Smooth muscle cell (in vitro differentiated cells): ENCODE results near the gene RIC3. TPM values are rescaled to one million over a fixed set of nuclear protein-coding genes. Genes with fewer than 3 reads are reported as not detected.

Source experiments
- DNase-seq: peaks from one replicate; lab custom pipeline; 2025; ENCODE audit not compliant: unreplicated experiment; lab: John Stamatoyannopoulos, UW
- H2AFZ ChIP-seq: fragments of 200-600 bp; sonication (generic); 2 replicates; pipeline ENCODE4 v1.6.0; 2016; ENCODE audit warnings: antibody characterized with exemption, low read depth, mild to moderate bottlenecking
- H3F3A ChIP-seq: fragments of 200-600 bp; sonication (generic); 2 replicates; pipeline ENCODE4 v1.6.0; 2017; ENCODE audit warnings: antibody characterized with exemption, low read depth
- H3K27ac ChIP-seq: fragments of 200-600 bp; sonication (generic); 2 replicates; pipeline ENCODE4 v1.5.1; 2016; ENCODE audit warnings: low read depth, mild to moderate bottlenecking
- H3K27me3 ChIP-seq: fragments of 200-600 bp; sonication (generic); 2 replicates; pipeline ENCODE4 v1.6.1; 2016; ENCODE audit warnings: low read depth, mild to moderate bottlenecking
- H3K36me3 ChIP-seq: fragments of 200-600 bp; sonication (generic); 2 replicates; pipeline ENCODE4 v1.5.1; 2016; ENCODE audit warnings: low read depth
- H3K4me1 ChIP-seq: fragments of 200-600 bp; sonication (generic); 2 replicates; pipeline ENCODE4 v1.5.1; 2016; ENCODE audit warnings: low read depth
- H3K4me2 ChIP-seq: fragments of 200-600 bp; sonication (generic); 2 replicates; pipeline ENCODE4 v1.6.0; 2016; ENCODE audit warnings: mild to moderate bottlenecking
- H3K4me3 ChIP-seq: fragments of 200-600 bp; sonication (generic); 2 replicates; pipeline ENCODE4 v1.5.1; 2016; ENCODE audit warnings: mild to moderate bottlenecking
- H3K79me2 ChIP-seq: fragments of 200-600 bp; sonication (generic); 2 replicates; pipeline ENCODE4 v1.6.0; 2016; ENCODE audit warnings: low read depth, mild to moderate bottlenecking
- H3K9ac ChIP-seq: fragments of 200-600 bp; sonication (generic); 2 replicates; pipeline ENCODE4 v1.6.0; 2016; ENCODE audit warnings: low read depth
- H3K9me3 ChIP-seq: fragments of 200-600 bp; sonication (generic); replicated peaks from 2 replicates; pipeline ENCODE4 v1.5.1; 2016; ENCODE audit warnings: low read depth
- H4K20me1 ChIP-seq: fragments of 200-600 bp; sonication (generic); 2 replicates; pipeline ENCODE4 v1.6.0; 2016; ENCODE audit warnings: low read depth
- WGBS: methylation state at CpG from one replicate; pipeline ENCODE4 v1.1.7; 2016; ENCODE audit warnings: low lambda C conversion rate; 5-methylcytosine and 5-hydroxymethylcytosine counted together
- polyA plus RNA-seq: library from polyadenylated mRNA; unstranded; fragments of >200 nt; fragmentation: Nextera tagmentation; extraction: Ambion mirVana; gene quantifications from 2 replicates; pipeline ENCODE4 v1.2.1, GENCODE V29; 2016
- total RNA-seq: library from RNA; depleted of rRNA; stranded (reverse); fragments of >200 nt; gene quantifications from 2 replicates; pipeline ENCODE4 v1.2.3, GENCODE V29; 2014
- TF ChIP-seq, protein P1 (sequence below): fragments of 200-600 bp; sonication (generic); IDR thresholded peaks from 2 replicates; pipeline ENCODE4 v1.5.1; 2017; ENCODE audit warnings: borderline replicate concordance, mild to moderate bottlenecking, antibody characterized with exemption; ENCODE audit not compliant: insufficient read depth, poor library complexity, severe bottlenecking

RIC3 gene
- total and polyA plus RNA-seq, 2 experiments from 2014 or later, result 0.35 to 3.1 TPM

DNA sequence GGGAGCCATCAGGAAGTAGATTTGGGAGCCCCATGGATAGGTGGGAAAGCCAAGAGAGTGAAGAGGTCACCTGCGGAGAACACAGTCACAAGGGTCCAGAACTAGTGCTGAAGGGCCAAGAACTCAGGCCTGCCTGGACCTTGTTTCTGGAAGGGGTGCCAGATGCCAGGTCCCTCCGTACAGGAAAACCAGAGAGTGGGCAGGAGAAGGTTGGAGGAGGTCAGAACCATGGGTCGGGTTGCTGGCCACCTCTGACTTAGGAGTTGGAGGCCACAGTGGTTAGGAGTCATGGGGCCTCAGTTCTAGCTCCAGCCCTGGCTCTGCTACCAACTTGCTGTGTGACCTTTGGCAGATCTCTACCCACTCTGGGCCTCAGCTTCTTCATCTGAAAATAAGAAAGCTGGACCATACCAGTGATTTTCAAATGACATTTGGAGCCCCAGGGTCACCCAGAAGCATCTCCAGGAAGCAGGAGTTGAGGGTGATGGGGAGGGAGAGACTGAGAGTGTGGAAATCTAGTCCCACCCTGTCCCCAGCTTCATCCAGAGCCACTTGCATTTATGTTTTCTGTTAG lies 108.6 kb downstream of the RIC3 start:
- H3K79me2 ChIP-seq, result no peaks in the 10 kb centered on the region
- no peak for DNase-seq
- no peak overlapping the region for H3K9ac ChIP-seq
- TF ChIP-seq, protein P1, sequence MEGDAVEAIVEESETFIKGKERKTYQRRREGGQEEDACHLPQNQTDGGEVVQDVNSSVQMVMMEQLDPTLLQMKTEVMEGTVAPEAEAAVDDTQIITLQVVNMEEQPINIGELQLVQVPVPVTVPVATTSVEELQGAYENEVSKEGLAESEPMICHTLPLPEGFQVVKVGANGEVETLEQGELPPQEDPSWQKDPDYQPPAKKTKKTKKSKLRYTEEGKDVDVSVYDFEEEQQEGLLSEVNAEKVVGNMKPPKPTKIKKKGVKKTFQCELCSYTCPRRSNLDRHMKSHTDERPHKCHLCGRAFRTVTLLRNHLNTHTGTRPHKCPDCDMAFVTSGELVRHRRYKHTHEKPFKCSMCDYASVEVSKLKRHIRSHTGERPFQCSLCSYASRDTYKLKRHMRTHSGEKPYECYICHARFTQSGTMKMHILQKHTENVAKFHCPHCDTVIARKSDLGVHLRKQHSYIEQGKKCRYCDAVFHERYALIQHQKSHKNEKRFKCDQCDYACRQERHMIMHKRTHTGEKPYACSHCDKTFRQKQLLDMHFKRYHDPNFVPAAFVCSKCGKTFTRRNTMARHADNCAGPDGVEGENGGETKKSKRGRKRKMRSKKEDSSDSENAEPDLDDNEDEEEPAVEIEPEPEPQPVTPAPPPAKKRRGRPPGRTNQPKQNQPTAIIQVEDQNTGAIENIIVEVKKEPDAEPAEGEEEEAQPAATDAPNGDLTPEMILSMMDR, result no peak
- H3K4me1 ChIP-seq, result peaks cover 4% of the 10 kb centered on the region
- H3K4me2 ChIP-seq, result no peak overlapping the region
- 91% methylated on average over 3 of the region's 3 CpGs for WGBS
- no peaks in the 10 kb centered on the region for H3K36me3 ChIP-seq
- no peak overlapping the region for H2AFZ ChIP-seq
- H3K27me3 ChIP-seq, result no peaks in the 10 kb centered on the region
- H3F3A ChIP-seq, result peaks cover 6% of the 10 kb centered on the region
- H3K4me3 ChIP-seq, result no peak overlapping the region
- H3K27ac ChIP-seq, result peak overlapping the region; percentile 82
- H4K20me1 ChIP-seq, result no peaks in the 10 kb centered on the region
- no peaks in the 10 kb centered on the region for H3K9me3 ChIP-seq

DNA sequence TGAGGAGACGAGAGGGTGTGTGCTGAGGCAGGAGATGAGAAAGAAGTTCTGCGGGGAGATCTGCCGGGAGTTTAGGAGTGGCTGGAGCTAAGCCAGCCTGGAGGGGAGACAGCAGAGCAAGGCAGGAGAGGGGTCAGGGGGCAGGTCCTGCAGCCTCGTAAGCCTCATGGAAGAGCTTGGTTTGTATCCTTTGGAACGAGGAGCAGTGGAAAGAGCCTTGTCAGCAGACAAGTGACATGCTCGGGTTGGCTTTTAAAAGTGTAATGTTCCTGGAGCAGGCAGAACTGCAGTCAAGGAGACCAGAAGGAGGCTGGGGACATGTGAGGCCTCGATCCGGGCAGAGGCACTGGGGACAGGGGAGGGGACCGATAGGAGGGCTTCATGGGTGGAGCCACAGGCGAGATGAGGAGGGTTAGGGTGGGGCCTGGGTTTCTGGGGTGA lies 109.2 kb downstream of the RIC3 start:
- peaks cover 6% of the 10 kb centered on the region for H3F3A ChIP-seq
- H3K9me3 ChIP-seq, result no peaks in the 10 kb centered on the region
- no peaks in the 10 kb centered on the region for H3K79me2 ChIP-seq
- no peak overlapping the region for H3K4me2 ChIP-seq
- peaks cover 4% of the 10 kb centered on the region for H3K4me1 ChIP-seq
- TF ChIP-seq, protein P1, result no peak
- 46% methylated on average over 10 of the region's 10 CpGs for WGBS
- no peak for DNase-seq
- H3K36me3 ChIP-seq, result no peaks in the 10 kb centered on the region
- no peak overlapping the region for H3K9ac ChIP-seq
- H3K27ac ChIP-seq, result no peak overlapping the region
- no peak overlapping the region for H3K4me3 ChIP-seq
- no peaks in the 10 kb centered on the region for H4K20me1 ChIP-seq
- H2AFZ ChIP-seq, result no peak overlapping the region
- H3K27me3 ChIP-seq, result no peaks in the 10 kb centered on the region

DNA sequence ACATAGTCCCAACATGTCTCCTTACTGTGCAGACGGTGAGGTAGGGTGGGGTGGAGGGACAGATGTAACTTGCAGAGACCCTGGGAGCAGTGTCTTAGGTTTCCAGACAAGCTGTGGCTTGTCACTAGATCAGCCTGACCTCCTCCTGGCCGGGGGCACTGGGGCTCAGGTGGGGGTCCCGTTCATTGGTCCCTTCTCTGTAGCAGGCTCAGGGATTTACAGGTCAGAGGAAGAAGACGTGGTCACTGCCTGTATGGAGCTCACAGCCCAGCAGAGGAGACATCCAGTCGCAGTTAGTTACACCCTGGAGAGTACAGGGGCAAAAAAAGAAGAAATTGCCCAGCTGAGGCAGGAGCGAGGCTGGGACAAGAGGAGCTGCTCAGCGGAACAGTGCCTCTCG lies 109.8 kb downstream of the RIC3 start:
- Histone ChIP-seq H3K36me3 (no peaks in the 10 kb centered on the region), H3K4me3 (no peak overlapping the region), H3F3A (peaks cover 6% of the 10 kb centered on the region), H3K79me2 (no peaks in the 10 kb centered on the region), H2AFZ (no peak overlapping the region), H3K4me1 (peaks cover 4% of the 10 kb centered on the region), H3K4me2 (no peak overlapping the region), H3K27ac (no peak overlapping the region), H4K20me1 (no peaks in the 10 kb centered on the region), H3K9me3 (no peaks in the 10 kb centered on the region), H3K9ac (no peak overlapping the region), H3K27me3 (no peaks in the 10 kb centered on the region)
- WGBS, result 91% methylated on average over 8 of the region's 8 CpGs
- no peak for DNase-seq
- TF ChIP-seq, protein P1, result no peak

GRCh38 chr11:8058216-8058615 lies 110.6 kb downstream of the RIC3 start:
- Histone ChIP-seq H3K27ac (no peak overlapping the region), H3K79me2 (no peaks in the 10 kb centered on the region), H3K36me3 (no peaks in the 10 kb centered on the region), H4K20me1 (no peaks in the 10 kb centered on the region), H2AFZ (no peak overlapping the region), H3K4me3 (no peak overlapping the region), H3K9ac (no peak overlapping the region), H3K9me3 (no peaks in the 10 kb centered on the region), H3F3A (peaks cover 6% of the 10 kb centered on the region), H3K4me1 (peaks cover 4% of the 10 kb centered on the region), H3K27me3 (no peaks in the 10 kb centered on the region), H3K4me2 (no peak overlapping the region)
- no peak for DNase-seq
- TF ChIP-seq, protein P1, result no peak
- 90% methylated on average over 9 of the region's 9 CpGs for WGBS
